GM12874 (cell line): ENCODE results near the gene RIPK1.

Experiments
- CTCF ChIP-seq: IDR thresholded peaks from 2 replicates; pipeline ENCODE4 v1.5.1; 2011; ENCODE audit warnings: low read depth, mild to moderate bottlenecking, control low read depth, low read length, moderate library complexity; ENCODE audit not compliant: insufficient read depth

Gene RIPK1

GRCh38 chr6:3152689-3153088 is 84.4 kb downstream of the RIPK1 start:
- TF ChIP-seq CTCF, result no peak

- peak; percentile 53 for TF ChIP-seq CTCF
Observed at GRCh38 chr6:3157131-3157933, 89.0 kb downstream of the RIPK1 start, which contains the start of gene TUBB2A. Gene TUBB2A (minus strand): TSS chr6:3157544. CDS start chr6:3157463, 81 bp downstream.

- TF ChIP-seq CTCF, result no peak
Observed at GRCh38 chr6:3159805-3160781, 91.8 kb downstream of the RIPK1 start.

GRCh38 chr6:3162067-3162497 is 93.8 kb downstream of the RIPK1 start:
- no peak for TF ChIP-seq CTCF

GRCh38 chr6:3162565-3163247 is 94.4 kb downstream of the RIPK1 start:
- TF ChIP-seq CTCF, result peak; percentile 30

GRCh38 chr6:3163248-3163594 is 94.9 kb downstream of the RIPK1 start:
- TF ChIP-seq CTCF, result peak; percentile 22; the same call in 1 of the 2 replicates

- no peak for TF ChIP-seq CTCF
Observed at GRCh38 chr6:3164388-3164787, 96.1 kb downstream of the RIPK1 start.
